ENCODE measurements around the gene JHY. TPM values are rescaled to one million over a fixed set of nuclear protein-coding genes. Genes with fewer than 3 reads are reported as not detected.

JHY gene
- total RNA-seq, 1 experiment from 2014 or later, result 4.8 TPM

GRCh38 chr11:122976734-122977469 is 94.3 kb downstream of the JHY start:
- Histone ChIP-seq H3K9ac (ENCODE audit: low read length) (no peak overlapping the region), H2AFZ (ENCODE audit: low read depth, low read length, poor library complexity, severe bottlenecking) (no peak overlapping the region), H3K4me1 (ENCODE audit: control insufficient read depth in 1 of 2, insufficient read depth in 2 of 2, low read length in 2 of 2) (no peaks in the 10 kb centered on the region), H3K9me2 (ENCODE audit: insufficient read depth) (no peaks in the 10 kb centered on the region), H3K79me2 (ENCODE audit: insufficient read depth, low read length) (no peaks in the 10 kb centered on the region), H3K9me3 (ENCODE audit: control insufficient read depth in 1 of 2, insufficient read depth in 1 of 2, low read depth in 1 of 2, low read length in 2 of 2) (no peaks in the 10 kb centered on the region), H3K36me3 (ENCODE audit: control insufficient read depth in 1 of 2, insufficient read depth in 2 of 2, low read length in 2 of 2) (no peaks in the 10 kb centered on the region), H3K27me3 (ENCODE audit: insufficient read depth, low read length) (peaks cover 76% of the 10 kb centered on the region), H3K4me2 (ENCODE audit: low read length) (no peak overlapping the region), H3K27ac (ENCODE audit: low read depth, low read length) (no peak overlapping the region), H3K4me3 (replicated peaks in 1 of 2; ENCODE audit: low read depth in 1 of 2, low read length in 2 of 2) (no peak overlapping the region), H4K20me1 (ENCODE audit: insufficient read depth) (no peaks in the 10 kb centered on the region)
- ChIA-PET CTCF (no interaction called here), RAD21 (ENCODE audit: low non-redundant PET in 1 of 2, low total read pairs in 2 of 2, uncharacterized antibody in 2 of 2, unreplicated experiment in 2 of 2) (no interaction called here), POLR2A (no interaction called here)
- ATAC-seq (no peak), DNase-seq (ENCODE audit: low read depth, low spot score) (no peak)
- TF ChIP-seq POLR2AphosphoS5 (IDR thresholded peaks at IDR 0.05; ENCODE audit: low read depth, low read length), result no peak
- TF ChIP-seq ELF1 (IDR thresholded peaks at IDR 0.05; ENCODE audit: borderline replicate concordance, low read depth), result no peak
- no peak for TF ChIP-seq REST (IDR thresholded peaks at IDR 0.05; ENCODE audit: low read depth)
- TF ChIP-seq SIN3A (IDR thresholded peaks at IDR 0.05; ENCODE audit: low read depth), result no peak
- TF ChIP-seq POLR2A (IDR thresholded peaks at IDR 0.05; ENCODE audit: borderline replicate concordance, extremely low read depth, insufficient read depth, insufficient read length), result no peak
- no peak for TF ChIP-seq SRF (IDR thresholded peaks at IDR 0.05; ENCODE audit: low read depth)
- no peak for TF ChIP-seq ATF3 (IDR thresholded peaks at IDR 0.05)
- BruUV-seq (replicated peaks), result no TSS peak
- intact Hi-C loops (cut with micrococcal nuclease), result no loop called here
